KMS-11 (cell line): ENCODE data around the gene WRNIP1.

ENCODE experiments used
- H2AFZ ChIP-seq: fragments of 200-600 bp; sonication (generic); 2 replicates; pipeline ENCODE4 v1.6.1; 2016; ENCODE audit warnings: antibody characterized with exemption, mixed run types, low read depth
- H3K27ac ChIP-seq: fragments of 200-600 bp; sonication (generic); 2 replicates; pipeline ENCODE4 v1.6.1; 2016; ENCODE audit warnings: mild to moderate bottlenecking, mixed run types
- H3K27me3 ChIP-seq: fragments of 200-600 bp; sonication (generic); 2 replicates; pipeline ENCODE4 v1.6.1; 2017; ENCODE audit warnings: mild to moderate bottlenecking, low read depth, mixed run types, moderate library complexity; ENCODE audit not compliant: insufficient read depth
- H3K36me3 ChIP-seq: fragments of 200-600 bp; sonication (generic); 2 replicates; pipeline ENCODE4 v1.6.1; 2017; ENCODE audit warnings: mild to moderate bottlenecking, mixed run types; ENCODE audit not compliant: insufficient read depth
- H3K4me1 ChIP-seq: fragments of 200-600 bp; sonication (generic); 2 replicates; pipeline ENCODE4 v1.6.1; 2016; ENCODE audit warnings: mild to moderate bottlenecking, low read depth, mixed run types; ENCODE audit not compliant: poor library complexity, severe bottlenecking
- H3K4me2 ChIP-seq: fragments of 200-600 bp; sonication (generic); 2 replicates; pipeline ENCODE4 v1.7.0; 2016; ENCODE audit warnings: mild to moderate bottlenecking, mixed run types
- H3K4me3 ChIP-seq: fragments of 200-600 bp; sonication (generic); IDR thresholded peaks from 2 replicates; pipeline ENCODE4 v1.6.1; 2017; ENCODE audit warnings: low read depth, low read length, mixed read lengths; ENCODE audit not compliant: insufficient read depth
- H3K79me2 ChIP-seq: fragments of 200-600 bp; sonication (generic); 2 replicates; pipeline ENCODE4 v1.6.1; 2016; ENCODE audit warnings: low read depth, mixed run types; ENCODE audit not compliant: insufficient read depth
- H3K9ac ChIP-seq: fragments of 200-600 bp; sonication (generic); 2 replicates; pipeline ENCODE4 v1.6.1; 2016; ENCODE audit warnings: mild to moderate bottlenecking, mixed run types
- H4K20me1 ChIP-seq: fragments of 200-600 bp; sonication (generic); 2 replicates; pipeline ENCODE4 v1.6.1; 2016; ENCODE audit warnings: mild to moderate bottlenecking, mixed run types; ENCODE audit not compliant: insufficient read depth
- CTCF ChIP-seq: fragments of 200-600 bp; sonication (generic); conservative IDR thresholded peaks from 2 replicates; pipeline ENCODE4 v1.6.1; 2017; ENCODE audit warnings: low read depth, mild to moderate bottlenecking, antibody characterized with exemption, low read length, moderate library complexity, mixed read lengths

Gene WRNIP1

DNA sequence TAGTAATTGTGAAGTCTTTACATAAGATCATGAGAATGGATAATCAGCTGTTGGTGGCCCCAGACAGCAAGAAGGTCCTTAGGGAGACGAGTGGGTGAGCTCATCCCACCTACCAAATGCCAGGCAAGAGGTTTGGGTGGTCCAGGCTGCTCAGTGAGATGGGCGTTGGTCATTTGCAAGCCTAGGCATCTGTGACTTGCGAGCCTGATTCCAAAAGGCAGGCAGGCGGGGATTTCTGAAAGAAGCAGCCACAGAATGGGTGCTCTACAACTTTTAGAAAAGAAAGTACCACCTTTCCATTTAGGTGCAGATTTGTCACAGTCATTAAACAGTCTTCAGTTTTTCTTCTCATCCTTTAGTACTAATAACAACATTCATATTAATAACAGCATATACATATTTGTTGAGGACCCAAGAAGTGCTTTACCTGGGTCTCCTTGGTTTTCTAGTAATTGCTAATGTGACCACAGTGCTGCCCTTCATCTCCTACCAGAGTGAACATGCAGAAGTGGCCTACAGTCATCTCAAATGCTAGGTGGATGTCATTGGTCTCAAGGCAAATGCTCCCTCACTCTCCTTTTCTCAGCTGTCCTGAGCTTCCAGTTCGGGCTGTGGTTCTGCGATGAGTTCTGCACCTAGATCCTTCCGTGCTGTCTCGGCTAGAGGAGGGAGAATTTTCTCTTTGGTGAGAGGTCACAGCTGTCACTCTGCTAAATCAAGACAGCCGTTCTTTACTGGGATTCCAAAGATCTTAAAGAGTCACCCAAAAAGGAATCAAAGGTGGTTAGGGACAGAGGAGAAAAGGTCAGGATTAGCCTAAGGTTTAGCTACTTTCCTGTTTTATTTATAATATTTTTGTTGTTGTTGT is 2.7 kb downstream of the WRNIP1 start:
- Histone ChIP-seq H3K36me3 (no peaks in the 10 kb centered on the region), H3K4me1 (peaks cover 33% of the 10 kb centered on the region), H3K9ac (no peak overlapping the region), H3K4me3 (no peak overlapping the region), H2AFZ (no peak overlapping the region), H3K4me2 (peak overlapping the region; percentile 99), H3K79me2 (peaks cover 66% of the 10 kb centered on the region), H4K20me1 (peaks cover 16% of the 10 kb centered on the region; the same call in 1 of the 2 replicates), H3K27ac (no peak overlapping the region), H3K27me3 (no peaks in the 10 kb centered on the region)
- no peak for TF ChIP-seq CTCF

DNA sequence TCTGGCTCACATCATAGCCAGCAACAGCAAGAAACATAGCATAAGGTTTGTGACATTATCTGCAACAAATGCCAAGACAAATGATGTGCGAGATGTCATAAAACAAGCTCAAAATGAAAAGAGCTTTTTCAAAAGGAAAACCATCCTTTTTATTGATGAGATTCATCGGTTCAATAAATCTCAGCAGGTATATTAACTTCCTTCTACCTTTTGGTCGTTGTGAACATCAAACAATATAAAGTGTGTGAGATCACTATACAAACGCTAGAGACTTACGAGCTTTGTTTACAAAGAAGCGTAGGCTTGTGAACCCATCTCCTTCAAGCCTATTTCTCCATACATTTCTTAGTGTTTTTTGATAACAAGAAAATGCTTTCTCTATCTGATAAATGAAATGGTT is 3.5 kb downstream of the WRNIP1 start:
- no peak overlapping the region for H3K9ac ChIP-seq
- peak overlapping the region; percentile 99; the same call in 1 of the 2 replicates for H3K4me2 ChIP-seq
- H3K79me2 ChIP-seq, result peaks cover 74% of the 10 kb centered on the region
- TF ChIP-seq CTCF, result no peak
- no peaks in the 10 kb centered on the region for H3K36me3 ChIP-seq
- peaks cover 33% of the 10 kb centered on the region for H3K4me1 ChIP-seq
- no peak overlapping the region for H2AFZ ChIP-seq
- peaks cover 16% of the 10 kb centered on the region; the same call in 1 of the 2 replicates for H4K20me1 ChIP-seq
- H3K27me3 ChIP-seq, result no peaks in the 10 kb centered on the region
- no peak overlapping the region for H3K27ac ChIP-seq
- no peak overlapping the region for H3K4me3 ChIP-seq

- Histone ChIP-seq H3K36me3 (no peaks in the 10 kb centered on the region), H3K9ac (no peak overlapping the region), H3K4me3 (no peak overlapping the region), H3K27me3 (no peaks in the 10 kb centered on the region), H3K79me2 (peaks cover 84% of the 10 kb centered on the region), H3K27ac (no peak overlapping the region), H2AFZ (no peak overlapping the region), H3K4me2 (no peak overlapping the region), H3K4me1 (peaks cover 27% of the 10 kb centered on the region), H4K20me1 (peaks cover 16% of the 10 kb centered on the region; the same call in 1 of the 2 replicates)
- TF ChIP-seq CTCF, result no peak
These were observed 5.0 kb downstream of the WRNIP1 start for GRCh38 chr6:2770171-2770570.

DNA sequence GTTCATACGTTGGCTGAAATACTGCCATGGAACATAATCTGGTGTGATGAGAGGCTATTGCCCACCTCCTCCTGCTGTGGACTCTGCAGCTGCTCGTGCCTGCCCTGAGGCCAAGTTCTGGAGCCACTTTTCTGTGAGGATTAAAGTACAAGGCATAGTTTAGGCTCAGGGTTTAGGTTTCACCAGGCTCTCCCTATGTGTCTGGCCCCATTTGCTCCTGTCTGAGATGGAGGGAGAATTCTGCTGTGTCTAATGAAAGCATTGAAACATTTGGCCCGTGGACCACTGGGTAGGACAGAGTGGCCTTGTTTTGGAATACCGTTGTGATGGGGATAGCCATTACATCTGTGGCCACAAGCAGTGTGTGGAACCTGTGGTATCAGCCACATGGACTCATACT is 5.9 kb downstream of the WRNIP1 start:
- TF ChIP-seq CTCF, result no peak
- peaks cover 27% of the 10 kb centered on the region for H3K4me1 ChIP-seq
- no peaks in the 10 kb centered on the region for H3K36me3 ChIP-seq
- H3K27ac ChIP-seq, result no peak overlapping the region
- no peak overlapping the region for H2AFZ ChIP-seq
- no peak overlapping the region for H3K9ac ChIP-seq
- H3K27me3 ChIP-seq, result no peaks in the 10 kb centered on the region
- no peak overlapping the region for H3K4me2 ChIP-seq
- peaks cover 16% of the 10 kb centered on the region; the same call in 1 of the 2 replicates for H4K20me1 ChIP-seq
- H3K79me2 ChIP-seq, result peaks cover 86% of the 10 kb centered on the region
- H3K4me3 ChIP-seq, result no peak overlapping the region
